ENCODE results near the gene SLC26A11. TPM values are rescaled to one million over a fixed set of nuclear protein-coding genes. Genes with fewer than 3 reads are reported as not detected.
A peak's percentile ranks its signal among the peaks of the same experiment; 100 is the strongest.
"Not testable (repeated sequence)": the region's sequence is repeated elsewhere in the genome, so short reads cannot be mapped to it uniquely, and the experiment has no call there.

The SLC26A11 gene
- total RNA-seq, 4 donors from 2014 or later, result 7.9 to 19.7 (median 13.7) TPM

DNA sequence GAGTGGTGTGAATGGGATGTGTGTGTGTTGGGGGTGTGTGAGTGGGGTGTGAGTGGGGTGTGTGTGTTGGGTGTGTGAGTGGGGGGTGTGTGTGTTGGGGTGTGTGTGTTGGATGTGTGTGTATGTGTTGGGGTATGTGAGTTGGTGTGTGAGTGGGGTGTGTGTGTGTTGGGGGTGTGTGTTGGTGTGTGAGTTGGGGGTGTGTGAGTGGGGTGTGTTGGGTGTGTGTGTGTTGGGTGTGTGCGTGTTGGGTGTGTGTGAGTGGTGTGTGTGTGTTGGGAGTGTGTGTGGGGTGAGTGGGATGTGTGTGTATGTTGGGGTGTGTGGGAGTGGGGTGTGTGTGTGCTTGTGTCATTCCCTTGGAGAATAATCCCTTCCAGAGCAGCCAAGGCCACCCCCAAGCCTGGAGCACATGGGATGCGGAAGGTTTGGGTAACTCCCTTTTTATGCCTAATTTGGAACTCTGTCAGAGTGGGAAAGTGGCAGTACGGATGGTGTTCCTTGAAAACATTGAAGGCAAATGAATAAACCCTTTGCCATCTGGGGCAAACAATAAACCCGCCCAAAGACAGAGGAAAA, 54.7 kb downstream of the SLC26A11 start:
- ATAC-seq, result no peak
- peaks cover 0 to 46% of the 10 kb centered on the region in 2 donors for H3K36me3 ChIP-seq
- peaks cover 0 to 31% (median 4%) of the 10 kb centered on the region in 3 donors for H3K4me1 ChIP-seq
- no peaks in the 10 kb centered on the region for H3K27me3 ChIP-seq
- no peak overlapping the region for H3K4me3 ChIP-seq
- H3K9me3 ChIP-seq, result no peaks in the 10 kb centered on the region
- WGBS, 2 donors (ENCODE audit: low coverage in 1 of 2), result 77 to 86% methylated on average over 3 to 4 of the region's 4 CpGs
- no peak for TF ChIP-seq POLR2AphosphoS5 (IDR thresholded peaks at IDR 0.05)
- TF ChIP-seq EP300 (IDR thresholded peaks at IDR 0.05), result no peak
- TF ChIP-seq, protein P1, sequence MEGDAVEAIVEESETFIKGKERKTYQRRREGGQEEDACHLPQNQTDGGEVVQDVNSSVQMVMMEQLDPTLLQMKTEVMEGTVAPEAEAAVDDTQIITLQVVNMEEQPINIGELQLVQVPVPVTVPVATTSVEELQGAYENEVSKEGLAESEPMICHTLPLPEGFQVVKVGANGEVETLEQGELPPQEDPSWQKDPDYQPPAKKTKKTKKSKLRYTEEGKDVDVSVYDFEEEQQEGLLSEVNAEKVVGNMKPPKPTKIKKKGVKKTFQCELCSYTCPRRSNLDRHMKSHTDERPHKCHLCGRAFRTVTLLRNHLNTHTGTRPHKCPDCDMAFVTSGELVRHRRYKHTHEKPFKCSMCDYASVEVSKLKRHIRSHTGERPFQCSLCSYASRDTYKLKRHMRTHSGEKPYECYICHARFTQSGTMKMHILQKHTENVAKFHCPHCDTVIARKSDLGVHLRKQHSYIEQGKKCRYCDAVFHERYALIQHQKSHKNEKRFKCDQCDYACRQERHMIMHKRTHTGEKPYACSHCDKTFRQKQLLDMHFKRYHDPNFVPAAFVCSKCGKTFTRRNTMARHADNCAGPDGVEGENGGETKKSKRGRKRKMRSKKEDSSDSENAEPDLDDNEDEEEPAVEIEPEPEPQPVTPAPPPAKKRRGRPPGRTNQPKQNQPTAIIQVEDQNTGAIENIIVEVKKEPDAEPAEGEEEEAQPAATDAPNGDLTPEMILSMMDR (IDR thresholded peaks at IDR 0.05), result no peak
- no peak overlapping the region for H3K27ac ChIP-seq

DNA sequence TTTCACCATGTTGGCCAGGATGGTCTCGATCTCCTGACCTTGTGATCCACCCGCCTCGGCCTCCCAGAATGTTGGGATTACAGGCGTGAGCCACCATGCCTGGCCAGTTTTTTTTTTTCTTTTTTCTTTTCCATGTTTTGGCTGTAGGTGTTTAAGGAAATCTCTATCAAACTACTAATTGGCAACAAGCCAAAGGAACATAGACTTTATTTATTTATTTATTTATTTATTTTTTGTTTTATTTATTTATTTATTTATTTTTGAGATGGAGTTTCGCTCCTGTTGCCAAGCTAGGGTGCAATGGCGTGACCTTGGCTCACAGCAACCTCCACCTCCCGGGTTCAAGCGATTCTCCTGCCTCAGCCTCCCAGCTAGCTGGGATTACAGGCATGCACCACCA, 55.6 kb downstream of the SLC26A11 start:
- not testable (repeated sequence) for H3K27me3 ChIP-seq, ATAC-seq, H3K27ac ChIP-seq, H3K4me3 ChIP-seq, H3K9me3 ChIP-seq
- Histone ChIP-seq H3K36me3 (peaks cover 0 to 45% of the 10 kb centered on the region in 2 donors), H3K4me1 (peaks cover 0 to 37% (median 8%) of the 10 kb centered on the region in 3 donors)
- 98 to 100% methylated on average over 3 to 7 of the region's 8 CpGs for WGBS, 2 donors (ENCODE audit: low coverage in 1 of 2)

DNA sequence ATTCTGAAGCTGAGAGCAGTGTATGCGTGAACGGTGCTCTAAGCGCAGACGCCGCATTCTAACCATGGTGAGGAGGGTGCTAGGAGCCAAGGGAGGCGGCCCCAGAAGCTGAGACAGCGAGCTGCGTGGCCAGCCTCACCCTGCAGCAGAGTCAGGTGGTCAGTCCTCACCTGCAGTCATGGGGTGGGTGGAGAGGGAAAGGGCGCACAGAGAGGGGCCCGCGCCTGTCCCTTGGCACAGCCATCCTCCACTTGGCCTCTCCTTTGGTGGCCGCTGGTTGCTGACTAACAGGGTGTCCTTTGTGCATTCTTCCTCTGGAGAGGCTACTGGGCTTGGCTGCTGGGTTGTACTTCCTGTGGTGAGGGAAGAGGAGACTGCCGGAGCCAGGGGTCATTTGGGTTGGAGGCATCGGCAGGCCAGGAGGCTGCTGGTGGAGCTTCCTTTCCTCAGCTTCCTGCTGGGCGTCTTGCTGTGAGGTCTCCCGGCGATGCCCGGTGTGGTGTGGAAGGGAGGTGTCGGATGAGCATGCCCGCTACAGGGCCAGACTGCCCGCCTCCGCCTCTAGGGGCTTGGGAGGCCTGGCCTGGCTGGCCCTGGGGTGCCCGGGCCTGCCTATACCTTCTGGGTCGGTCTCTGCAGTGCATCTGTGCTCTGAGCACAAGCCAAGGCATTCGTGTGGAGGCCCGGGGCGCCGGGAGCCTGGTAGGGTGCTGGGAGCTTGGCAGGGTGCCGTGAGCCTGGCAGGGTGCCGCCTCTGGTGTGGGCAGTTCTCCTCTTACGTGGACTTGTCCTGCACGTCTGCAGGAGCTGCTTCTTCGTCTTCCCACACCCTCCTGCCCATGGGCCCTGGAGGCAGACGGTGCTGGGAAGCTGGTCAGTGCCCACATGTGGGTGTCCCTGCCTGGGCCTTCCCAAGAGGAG, 57.8 kb downstream of the SLC26A11 start:
- TF ChIP-seq POLR2A (IDR thresholded peaks at IDR 0.05) (no peak), EP300 (IDR thresholded peaks at IDR 0.05) (no peak), POLR2AphosphoS5 (IDR thresholded peaks at IDR 0.05) (no peak)
- TF ChIP-seq, protein P1 (IDR thresholded peaks at IDR 0.05), result no peak
- H3K27me3 ChIP-seq, result no peaks in the 10 kb centered on the region
- H3K4me3 ChIP-seq, result no peak overlapping the region
- peak overlapping the region in 3 of 4 donors; percentile 5 to 43 (median 7) for H3K27ac ChIP-seq
- ATAC-seq, result peak; percentile 44
- H3K4me1 ChIP-seq, result peaks cover 0 to 37% (median 8%) of the 10 kb centered on the region in 3 donors
- no peaks in the 10 kb centered on the region for H3K9me3 ChIP-seq
- WGBS, 2 donors (ENCODE audit: low coverage in 1 of 2), result 79 to 80% methylated on average over 5 to 11 of the region's 34 CpGs
- peaks cover 0 to 54% of the 10 kb centered on the region in 2 donors for H3K36me3 ChIP-seq

DNA sequence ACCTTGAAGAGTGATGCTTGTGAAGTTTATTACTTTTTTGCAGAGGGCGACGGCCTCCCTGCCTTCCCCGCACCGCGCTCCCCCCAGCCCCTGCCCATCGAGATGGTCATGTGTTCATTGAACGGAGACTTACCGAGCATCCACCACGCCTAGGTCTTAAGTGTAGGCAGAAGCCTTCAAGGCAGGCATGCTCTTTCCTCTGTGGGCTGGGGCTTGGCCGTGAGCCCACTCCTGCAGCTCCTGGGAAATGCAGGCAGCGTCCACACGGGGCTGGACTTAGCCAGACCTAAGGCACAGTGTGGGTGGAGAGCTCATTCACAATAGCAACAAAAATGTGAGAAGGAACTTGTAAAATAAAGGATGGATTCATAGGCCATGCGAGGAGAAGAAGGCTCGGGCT, 59.7 kb downstream of the SLC26A11 start:
- H3K27me3 ChIP-seq, result no peaks in the 10 kb centered on the region
- H3K4me1 ChIP-seq, result peaks cover 0 to 41% (median 8%) of the 10 kb centered on the region in 3 donors
- H3K27ac ChIP-seq, result peak overlapping the region in 2 of 4 donors; percentile 10 to 19
- WGBS, 2 donors (ENCODE audit: low coverage in 1 of 2), result 31 to 38% methylated on average over 11 to 12 of the region's 14 CpGs
- H3K9me3 ChIP-seq, result no peaks in the 10 kb centered on the region
- TF ChIP-seq, protein P1 (IDR thresholded peaks at IDR 0.05), result peak in 3 of 4 experiments; percentile 15 to 47 (median 41)
- no peak for TF ChIP-seq POLR2AphosphoS5 (IDR thresholded peaks at IDR 0.05)
- no peak overlapping the region for H3K4me3 ChIP-seq
- peak; percentile 55 for ATAC-seq
- H3K36me3 ChIP-seq, result peaks cover 0 to 59% of the 10 kb centered on the region in 2 donors

DNA sequence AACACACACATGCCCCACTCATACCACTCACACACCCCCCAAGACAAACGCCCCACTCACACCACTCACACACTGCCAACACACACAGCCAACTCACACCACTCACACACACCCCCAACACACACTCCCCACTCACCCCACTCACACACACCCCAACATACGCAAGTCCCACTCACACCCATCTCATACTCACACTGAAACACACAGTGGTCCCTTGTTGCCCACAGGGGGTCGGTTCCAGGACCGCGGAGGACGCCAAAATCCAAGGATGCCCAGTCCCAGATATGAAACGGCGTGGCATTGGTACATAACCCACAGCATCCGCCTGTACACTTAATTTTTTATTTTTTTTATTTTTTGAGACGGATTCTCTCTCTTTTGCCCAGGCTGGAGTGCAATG, 61.3 kb downstream of the SLC26A11 start:
- no peaks in the 10 kb centered on the region for H3K27me3 ChIP-seq
- peaks cover 0 to 41% (median 8%) of the 10 kb centered on the region in 3 donors for H3K4me1 ChIP-seq
- H3K27ac ChIP-seq, result no peak overlapping the region
- ATAC-seq, result no peak
- TF ChIP-seq POLR2A (IDR thresholded peaks at IDR 0.05) (no peak), POLR2AphosphoS5 (IDR thresholded peaks at IDR 0.05) (no peak), EP300 (IDR thresholded peaks at IDR 0.05) (no peak)
- TF ChIP-seq, protein P1 (IDR thresholded peaks at IDR 0.05), result no peak
- 84 to 91% methylated on average over 8 to 10 of the region's 10 CpGs for WGBS, 2 donors (ENCODE audit: low coverage in 1 of 2)
- peaks cover 0 to 74% of the 10 kb centered on the region in 2 donors for H3K36me3 ChIP-seq
- no peaks in the 10 kb centered on the region for H3K9me3 ChIP-seq
- H3K4me3 ChIP-seq, result no peak overlapping the region

Data from gastroesophageal sphincter (tissue), 4 donors.